HUES6 (cell line): ENCODE results near the gene TH.

ENCODE experiments used
- H3K27ac ChIP-seq: 2 replicates; pipeline ENCODE4 v1.7.0; 2013; ENCODE audit warnings: low read depth, mild to moderate bottlenecking, low read length, inconsistent platforms
- H3K27me3 ChIP-seq: 2 replicates; pipeline ENCODE4 v1.6.1; 2013; ENCODE audit warnings: low read length; ENCODE audit not compliant: control insufficient read depth, insufficient read depth
- H3K36me3 ChIP-seq: 2 replicates; pipeline ENCODE4 v1.6.1; 2013; ENCODE audit warnings: low read length; ENCODE audit not compliant: control insufficient read depth, insufficient read depth
- H3K4me1 ChIP-seq: 2 replicates; pipeline ENCODE4 v1.6.1; 2013; ENCODE audit warnings: low read length; ENCODE audit not compliant: control insufficient read depth, insufficient read depth
- H3K4me3 ChIP-seq: 2 replicates; pipeline ENCODE4 v1.5.1; 2013; ENCODE audit warnings: low read depth, low read length
- H3K9ac ChIP-seq: one replicate; pipeline ENCODE4 v1.6.1; 2013; ENCODE audit warnings: mild to moderate bottlenecking, low read length
- H3K9me3 ChIP-seq: 2 replicates; pipeline ENCODE4 v1.6.1; 2013; ENCODE audit warnings: low read depth, low read length; ENCODE audit not compliant: control insufficient read depth, insufficient read depth

The TH gene

DNA sequence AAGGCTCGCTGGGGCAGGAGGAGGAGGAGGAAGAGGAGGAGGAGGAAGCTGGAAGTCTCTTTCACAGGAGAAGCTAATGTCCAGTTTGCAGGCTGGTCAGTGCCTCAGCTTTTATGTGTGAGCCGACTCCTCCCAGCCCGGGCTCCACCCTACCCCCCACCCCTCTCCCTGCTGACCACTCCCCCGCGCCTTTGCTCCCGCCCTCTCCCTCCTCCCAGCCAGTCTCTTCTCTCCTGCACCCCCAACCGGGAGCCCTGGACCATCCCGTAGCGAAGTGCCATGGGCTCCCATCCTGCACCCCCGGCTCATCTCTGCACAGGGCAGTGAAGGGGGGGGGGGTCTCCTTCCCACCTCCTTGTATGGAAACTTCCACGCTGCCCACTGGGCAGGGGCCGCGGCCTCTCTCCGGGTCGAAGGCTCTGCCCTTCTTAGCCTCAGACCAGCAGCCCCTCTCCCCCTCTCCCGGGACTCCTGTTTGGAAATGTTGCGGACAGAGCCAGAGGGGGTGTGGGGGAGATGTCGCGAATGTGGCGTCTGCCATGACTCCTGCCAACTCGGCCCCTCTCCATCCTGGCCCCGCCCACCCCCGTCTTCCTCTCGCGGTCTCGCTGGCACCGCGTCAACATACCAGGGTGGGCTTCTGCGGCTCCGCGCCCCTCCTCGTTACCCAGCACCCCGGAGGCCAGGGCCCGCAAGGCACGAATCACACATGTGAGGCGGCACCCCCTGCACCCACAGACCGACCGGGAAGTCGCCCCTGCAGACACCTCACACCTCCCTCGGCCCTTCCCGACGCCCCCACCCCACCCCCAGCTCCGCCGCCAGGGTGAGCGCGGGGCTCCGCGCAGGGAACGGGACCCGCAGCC is 34.2 kb downstream of the TH start:
- no peak overlapping the region for H3K27ac ChIP-seq
- peaks cover 95% of the 10 kb centered on the region for H3K27me3 ChIP-seq
- H3K36me3 ChIP-seq = no peaks in the 10 kb centered on the region
- H3K4me1 ChIP-seq = peaks cover 20% of the 10 kb centered on the region
- peak overlapping the region; percentile 61 for H3K4me3 ChIP-seq
- no peak overlapping the region for H3K9ac ChIP-seq
- H3K9me3 ChIP-seq = no peaks in the 10 kb centered on the region

GRCh38 chr11:2136952-2137201 is 34.7 kb downstream of the TH start:
- Histone ChIP-seq H3K36me3 (no peaks in the 10 kb centered on the region), H3K9ac (no peak overlapping the region), H3K4me1 (peaks cover 20% of the 10 kb centered on the region), H3K27ac (no peak overlapping the region), H3K27me3 (peaks cover 89% of the 10 kb centered on the region), H3K9me3 (no peaks in the 10 kb centered on the region), H3K4me3 (peak overlapping the region; percentile 61)

GRCh38 chr11:2136209-2136951 is 35.2 kb downstream of the TH start:
- Histone ChIP-seq H3K9me3 (no peaks in the 10 kb centered on the region), H3K9ac (no peak overlapping the region), H3K4me3 (peak overlapping the region; percentile 61), H3K27me3 (peaks cover 84% of the 10 kb centered on the region), H3K36me3 (no peaks in the 10 kb centered on the region), H3K27ac (no peak overlapping the region), H3K4me1 (peaks cover 20% of the 10 kb centered on the region)

DNA sequence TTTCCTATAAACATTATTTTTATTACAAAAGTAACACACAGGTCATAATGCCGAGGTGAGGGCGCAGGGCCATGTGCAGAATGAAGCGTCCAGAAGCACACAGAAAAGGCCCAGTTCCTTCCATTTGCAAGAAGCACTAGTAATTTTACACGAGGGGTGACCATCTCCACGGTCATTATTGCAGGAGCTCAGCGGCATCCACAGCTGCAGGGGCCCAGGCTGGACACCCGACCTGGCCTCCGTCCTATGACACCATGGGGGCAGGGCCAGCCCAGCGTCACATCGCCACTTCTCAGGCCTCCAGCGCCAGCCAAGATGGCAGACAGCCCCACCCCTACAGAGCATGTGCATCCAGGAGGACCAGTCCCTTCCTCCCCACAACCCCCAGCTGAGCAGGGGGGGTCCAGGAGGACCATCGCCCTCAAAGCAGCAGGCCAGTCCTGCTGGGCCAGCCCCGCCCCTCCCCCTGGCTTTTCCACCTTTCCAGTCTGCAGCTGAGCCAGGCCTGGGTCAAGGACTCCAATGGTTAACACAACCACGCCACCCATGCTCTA is 35.9 kb downstream of the TH start:
- Histone ChIP-seq H3K36me3 (no peaks in the 10 kb centered on the region), H3K9me3 (no peaks in the 10 kb centered on the region), H3K9ac (no peak overlapping the region), H3K4me3 (no peak overlapping the region), H3K27ac (no peak overlapping the region), H3K27me3 (peaks cover 78% of the 10 kb centered on the region), H3K4me1 (peaks cover 15% of the 10 kb centered on the region)

DNA sequence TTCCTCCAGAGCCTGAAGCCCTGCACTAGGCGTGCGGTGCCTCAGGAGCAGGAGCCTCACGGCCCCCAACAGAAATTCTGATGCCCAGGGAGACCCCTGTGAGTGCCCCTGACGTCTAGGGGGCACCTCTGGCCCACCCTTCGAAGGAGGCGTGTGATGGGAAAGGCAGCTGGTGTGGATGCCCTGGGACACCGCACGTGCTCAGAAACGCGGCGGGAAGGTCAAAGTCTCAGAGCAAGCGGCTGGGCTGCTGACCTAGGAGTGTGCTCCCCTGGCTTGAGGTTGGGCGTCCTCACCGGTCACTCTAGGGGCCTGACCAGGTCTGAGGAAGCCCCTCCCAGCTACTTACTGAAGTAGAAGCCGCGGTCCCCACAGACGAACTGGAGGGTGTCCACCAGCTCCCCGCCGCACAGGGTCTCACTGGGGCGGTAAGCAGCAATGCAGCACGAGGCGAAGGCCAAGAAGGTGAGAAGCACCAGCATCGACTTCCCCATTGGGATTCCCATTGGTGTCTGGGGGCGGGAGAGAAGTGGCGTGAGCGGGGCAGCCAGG is 36.5 kb downstream of the TH start:
- Histone ChIP-seq H3K27me3 (peaks cover 72% of the 10 kb centered on the region), H3K9me3 (no peaks in the 10 kb centered on the region), H3K9ac (no peak overlapping the region), H3K4me3 (no peak overlapping the region), H3K27ac (no peak overlapping the region), H3K36me3 (no peaks in the 10 kb centered on the region), H3K4me1 (peaks cover 14% of the 10 kb centered on the region)

DNA sequence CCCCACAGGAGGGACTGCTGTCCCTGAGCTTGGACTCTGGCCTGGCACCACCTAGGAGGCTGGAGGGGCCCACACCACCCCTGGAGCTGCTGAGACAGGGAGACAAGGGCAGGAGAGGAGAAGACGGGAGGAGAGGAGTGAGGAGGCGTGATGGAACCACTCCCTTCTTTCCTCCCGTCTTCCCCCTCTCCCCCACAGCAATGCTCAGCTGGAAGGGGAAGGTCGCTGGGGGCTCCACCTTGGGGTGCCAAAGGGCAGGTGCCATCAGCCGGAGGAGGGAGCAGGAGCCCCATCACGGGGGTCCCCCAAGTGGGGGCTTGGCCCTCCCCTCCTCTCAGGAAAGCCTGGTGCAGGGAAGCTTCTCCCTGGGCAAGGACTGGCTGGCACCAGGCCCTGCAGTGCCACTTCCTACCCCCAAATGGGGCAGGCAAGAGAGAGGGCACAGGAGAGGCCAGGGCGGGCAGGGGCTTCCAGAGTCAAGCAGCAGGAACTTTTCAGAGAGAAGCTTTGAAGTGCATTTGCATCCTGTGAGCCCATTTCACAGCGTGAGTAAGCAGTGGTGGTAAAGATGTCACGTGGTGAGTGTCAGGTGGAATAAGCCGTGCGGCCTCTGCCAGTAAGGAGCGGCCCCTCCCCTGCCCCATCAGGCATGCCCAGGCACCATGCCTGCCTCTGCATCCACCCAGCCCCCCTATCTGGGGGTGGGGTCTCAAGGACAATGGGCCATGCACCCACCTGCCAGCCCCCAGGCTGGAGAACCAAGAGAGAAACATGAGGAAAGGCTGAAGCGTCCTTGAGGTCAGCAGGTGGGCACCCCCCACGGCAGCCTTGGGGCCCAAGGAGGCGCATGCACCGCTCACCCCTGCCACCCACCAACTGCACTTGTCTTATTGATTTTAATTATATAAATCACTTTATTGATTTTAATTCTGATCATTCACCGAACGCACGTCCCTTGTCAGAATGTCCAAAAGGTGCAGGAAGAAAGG is 37.3 kb downstream of the TH start:
- no peaks in the 10 kb centered on the region for H3K36me3 ChIP-seq
- H3K9ac ChIP-seq = no peak overlapping the region
- peaks cover 65% of the 10 kb centered on the region for H3K27me3 ChIP-seq
- H3K9me3 ChIP-seq = no peaks in the 10 kb centered on the region
- H3K4me3 ChIP-seq = no peak overlapping the region
- peaks cover 14% of the 10 kb centered on the region for H3K4me1 ChIP-seq
- no peak overlapping the region for H3K27ac ChIP-seq

- H3K27ac ChIP-seq = no peak overlapping the region
- H3K9ac ChIP-seq = no peak overlapping the region
- H3K4me3 ChIP-seq = no peak overlapping the region
- H3K36me3 ChIP-seq = no peaks in the 10 kb centered on the region
- peaks cover 14% of the 10 kb centered on the region for H3K4me1 ChIP-seq
- H3K9me3 ChIP-seq = no peaks in the 10 kb centered on the region
- H3K27me3 ChIP-seq = peaks cover 65% of the 10 kb centered on the region
These were observed 38.2 kb downstream of the TH start for GRCh38 chr11:2133241-2134021.

- Histone ChIP-seq H3K9ac (no peak overlapping the region), H3K4me3 (no peak overlapping the region), H3K9me3 (no peaks in the 10 kb centered on the region), H3K36me3 (no peaks in the 10 kb centered on the region), H3K27ac (no peak overlapping the region), H3K27me3 (peaks cover 59% of the 10 kb centered on the region), H3K4me1 (peaks cover 14% of the 10 kb centered on the region)
These were observed 38.8 kb downstream of the TH start for GRCh38 chr11:2132874-2133240.

DNA sequence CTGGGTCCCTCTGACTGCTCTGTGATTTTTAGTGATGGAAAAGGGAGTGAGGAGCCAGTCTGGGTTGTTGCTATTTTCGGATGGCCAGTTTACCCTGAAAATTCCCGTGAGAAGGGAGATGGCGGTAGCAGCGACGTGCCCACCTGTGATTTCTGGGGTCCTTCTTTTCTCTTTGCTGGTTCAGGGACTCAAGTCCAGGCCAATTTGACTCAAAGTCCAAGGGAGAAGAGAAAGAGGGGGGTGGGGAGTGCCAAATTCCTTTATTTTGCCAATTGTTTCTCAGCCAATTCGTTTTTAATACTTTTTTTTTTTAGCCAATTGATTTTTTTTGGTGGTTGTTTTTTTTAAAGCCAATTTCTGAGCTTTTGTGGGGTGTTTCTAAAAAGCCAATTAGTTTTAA is 39.4 kb downstream of the TH start:
- Histone ChIP-seq H3K4me1 (peaks cover 14% of the 10 kb centered on the region), H3K9ac (no peak overlapping the region), H3K27me3 (peaks cover 53% of the 10 kb centered on the region), H3K27ac (no peak overlapping the region), H3K9me3 (no peaks in the 10 kb centered on the region), H3K36me3 (no peaks in the 10 kb centered on the region), H3K4me3 (no peak overlapping the region)
